ENCODE data around the gene NR1H4. TPM values are rescaled to one million over a fixed set of nuclear protein-coding genes. Genes with fewer than 3 reads are reported as not detected.
"Not testable (repeated sequence)": the region's sequence is repeated elsewhere in the genome, so short reads cannot be mapped to it uniquely, and the experiment has no call there.

NR1H4 gene
- total RNA-seq, 1 donor from 2014 or later = 0.13 TPM

GRCh38 chr12:100544165-100544564, 70.5 kb downstream of the NR1H4 start:
- DNase-seq (ENCODE audit: low read depth) = no peak
- Histone ChIP-seq H3K36me3 (ENCODE audit: control insufficient read depth, insufficient read depth, low read length) (no peaks in the 10 kb centered on the region), H3K27me3 (ENCODE audit: control insufficient read depth, insufficient read depth, low read length) (no peaks in the 10 kb centered on the region), H3K4me3 (ENCODE audit: low read depth, low read length) (no peak overlapping the region)
- no peak for TF ChIP-seq CTCF (IDR thresholded peaks at IDR 0.05; ENCODE audit: insufficient read depth, low read length, poor library complexity, severe bottlenecking)

- Histone ChIP-seq H3K36me3 (ENCODE audit: control insufficient read depth, insufficient read depth, low read length) (no peaks in the 10 kb centered on the region), H3K4me3 (ENCODE audit: low read depth, low read length) (no peak overlapping the region), H3K27me3 (ENCODE audit: control insufficient read depth, insufficient read depth, low read length) (no peaks in the 10 kb centered on the region)
- no peak for DNase-seq (ENCODE audit: low read depth)
- TF ChIP-seq CTCF (IDR thresholded peaks at IDR 0.05; ENCODE audit: insufficient read depth, low read length, poor library complexity, severe bottlenecking) = no peak
Observed at GRCh38 chr12:100545092-100545491, 71.4 kb downstream of the NR1H4 start.

- no peak for TF ChIP-seq CTCF (IDR thresholded peaks at IDR 0.05; ENCODE audit: insufficient read depth, low read length, poor library complexity, severe bottlenecking)
- Histone ChIP-seq H3K4me3 (ENCODE audit: low read depth, low read length) (no peak overlapping the region), H3K27me3 (ENCODE audit: control insufficient read depth, insufficient read depth, low read length) (no peaks in the 10 kb centered on the region), H3K36me3 (ENCODE audit: control insufficient read depth, insufficient read depth, low read length) (no peaks in the 10 kb centered on the region)
- no peak for DNase-seq (ENCODE audit: low read depth)
Observed at GRCh38 chr12:100553936-100554335, 80.3 kb downstream of the NR1H4 start.

- DNase-seq (ENCODE audit: low read depth) = peak; percentile 59
- no peaks in the 10 kb centered on the region for H3K36me3 ChIP-seq (ENCODE audit: control insufficient read depth, insufficient read depth, low read length)
- H3K27me3 ChIP-seq (ENCODE audit: control insufficient read depth, insufficient read depth, low read length) = no peaks in the 10 kb centered on the region
- peak; percentile 90 for TF ChIP-seq CTCF (IDR thresholded peaks at IDR 0.05; ENCODE audit: insufficient read depth, low read length, poor library complexity, severe bottlenecking)
- H3K4me3 ChIP-seq (ENCODE audit: low read depth, low read length) = no peak overlapping the region
Observed at GRCh38 chr12:100554608-100555077, 81.0 kb downstream of the NR1H4 start.

GRCh38 chr12:100555722-100556121, 82.1 kb downstream of the NR1H4 start:
- H3K27me3 ChIP-seq (ENCODE audit: control insufficient read depth, insufficient read depth, low read length) = no peaks in the 10 kb centered on the region
- no peak for DNase-seq (ENCODE audit: low read depth)
- TF ChIP-seq CTCF (IDR thresholded peaks at IDR 0.05; ENCODE audit: insufficient read depth, low read length, poor library complexity, severe bottlenecking) = no peak

GRCh38 chr12:100557357-100557756, 83.7 kb downstream of the NR1H4 start:
- H3K27me3 ChIP-seq (ENCODE audit: control insufficient read depth, insufficient read depth, low read length) = no peaks in the 10 kb centered on the region
- DNase-seq (ENCODE audit: low read depth) = no peak
- no peak overlapping the region for H3K4me3 ChIP-seq (ENCODE audit: low read depth, low read length)
- TF ChIP-seq CTCF (IDR thresholded peaks at IDR 0.05; ENCODE audit: insufficient read depth, low read length, poor library complexity, severe bottlenecking) = no peak
- no peaks in the 10 kb centered on the region for H3K36me3 ChIP-seq (ENCODE audit: control insufficient read depth, insufficient read depth, low read length)

More at GRCh38 chr12:100555722-100556121, 82.1 kb downstream of the NR1H4 start:
- no peaks in the 10 kb centered on the region for H3K36me3 ChIP-seq (ENCODE audit: control insufficient read depth, insufficient read depth, low read length)
- no peak overlapping the region for H3K4me3 ChIP-seq (ENCODE audit: low read depth, low read length)

GRCh38 chr12:100559261-100559660, 85.6 kb downstream of the NR1H4 start:
- not testable (repeated sequence) for H3K27me3 ChIP-seq (ENCODE audit: control insufficient read depth, insufficient read depth, low read length); H3K4me3 ChIP-seq (ENCODE audit: low read depth, low read length); H3K36me3 ChIP-seq (ENCODE audit: control insufficient read depth, insufficient read depth, low read length); DNase-seq (ENCODE audit: low read depth)
